CD14-positive monocyte (primary cell): ENCODE data around the gene APOE. TPM values are rescaled to one million over a fixed set of nuclear protein-coding genes. Genes with fewer than 3 reads are reported as not detected.

Experiments
- DNase-seq, 3 donors: peaks; one replicate each; pipeline ENCODE4 v3.0.0-alpha.2; 2011 to 2022
- H2AFZ ChIP-seq: 2 replicates; pipeline ENCODE4 v1.6.0; 2012; ENCODE audit warnings: mild to moderate bottlenecking, low read depth, low read length, inconsistent platforms; ENCODE audit not compliant: insufficient read depth, poor library complexity, severe bottlenecking
- H3K27ac ChIP-seq, 2 donors: 1 replicate in 1 of 2; 2 replicates in 1 of 2; pipeline ENCODE4 v1.5.1; 2012 to 2013; ENCODE audit warnings: low read length in 2 of 2, control low read depth in 1 of 2, inconsistent platforms in 1 of 2, low read depth in 1 of 2, mild to moderate bottlenecking in 1 of 2
- H3K27me3 ChIP-seq, 2 donors: one replicate each; pipeline versions ENCODE4 v1.6.0 to v1.6.1; 2011 to 2013; ENCODE audit warnings: low read length in 2 of 2; ENCODE audit not compliant: control insufficient read depth in 2 of 2, insufficient read depth in 2 of 2
- H3K36me3 ChIP-seq, 2 donors: replicated peaks in 1 of 2; 1 replicate in 1 of 2; 2 replicates in 1 of 2; pipeline versions ENCODE4 v1.5.1 to v1.6.1; 2012 to 2013; ENCODE audit warnings: low read length in 2 of 2, control low read depth in 1 of 2, inconsistent platforms in 1 of 2, mild to moderate bottlenecking in 1 of 2; ENCODE audit not compliant: insufficient read depth in 2 of 2, control insufficient read depth in 1 of 2
- H3K4me1 ChIP-seq, 2 donors: 1 replicate in 1 of 2; 2 replicates in 1 of 2; pipeline versions ENCODE4 v1.5.1 to v1.6.1; 2012 to 2013; ENCODE audit warnings: low read length in 2 of 2, control low read depth in 1 of 2, inconsistent platforms in 1 of 2, mild to moderate bottlenecking in 1 of 2, moderate library complexity in 1 of 2; ENCODE audit not compliant: insufficient read depth in 2 of 2, control insufficient read depth in 1 of 2
- H3K4me2 ChIP-seq: replicated peaks from 2 replicates; pipeline ENCODE3; 2012; ENCODE audit warnings: low read length, moderate library complexity, mild to moderate bottlenecking; ENCODE audit not compliant: poor library complexity, severe bottlenecking; ENCODE audit errors: extremely low read depth
- H3K4me3 ChIP-seq, 3 experiments: fragments of 200-600 bp in 1 of 3; sonication (generic) in 1 of 3; replicated peaks in 1 of 3; 1 replicate in 2 of 3; 2 replicates in 1 of 3; pipeline ENCODE4 v1.5.1; 2011 to 2013; ENCODE audit warnings: low read length in 3 of 3, mild to moderate bottlenecking in 3 of 3, control low read depth in 2 of 3, low read depth in 2 of 3, inconsistent platforms in 1 of 3, moderate library complexity in 1 of 3
- H3K79me2 ChIP-seq: 2 replicates; pipeline ENCODE4 v1.6.0; 2012; ENCODE audit warnings: mild to moderate bottlenecking, control low read depth, inconsistent platforms, low read length, moderate library complexity; ENCODE audit not compliant: insufficient read depth
- H3K9ac ChIP-seq: 2 replicates; pipeline ENCODE4 v1.6.0; 2017; ENCODE audit warnings: low read length, mild to moderate bottlenecking; ENCODE audit not compliant: insufficient read depth, poor library complexity, severe bottlenecking
- H3K9me3 ChIP-seq, 2 donors: replicated peaks in 1 of 2; 1 replicate in 1 of 2; 2 replicates in 1 of 2; pipeline versions ENCODE4 v1.5.1 to v1.6.1; 2012 to 2013; ENCODE audit warnings: low read length in 2 of 2, control low read depth in 1 of 2; ENCODE audit not compliant: control insufficient read depth in 1 of 2, insufficient read depth in 1 of 2
- H4K20me1 ChIP-seq: 2 replicates; pipeline ENCODE4 v1.6.0; 2012; ENCODE audit warnings: mild to moderate bottlenecking, low read length, control low read depth, moderate library complexity; ENCODE audit not compliant: insufficient read depth
- H3K27ac Mint-ChIP-seq, 7 donors: one replicate each; pipeline ENCODE4 v1.8.0; 2020; ENCODE audit warnings: mild to moderate bottlenecking in 7 of 7, mixed read lengths in 7 of 7, moderate library complexity in 6 of 7, inconsistent platforms in 2 of 7
- H3K27me3 Mint-ChIP-seq, 3 donors: one replicate each; pipeline ENCODE4 v1.8.0; 2021 to 2022; ENCODE audit warnings: low read depth in 3 of 3, mild to moderate bottlenecking in 3 of 3, mixed read lengths in 3 of 3, moderate library complexity in 3 of 3, inconsistent platforms in 1 of 3
- H3K36me3 Mint-ChIP-seq, 2 donors: one replicate each; pipeline ENCODE4 v1.8.0; 2020; ENCODE audit warnings: mixed read lengths in 2 of 2, inconsistent platforms in 1 of 2, mild to moderate bottlenecking in 1 of 2
- H3K4me1 Mint-ChIP-seq: one replicate; pipeline ENCODE4 v1.8.0; 2020; ENCODE audit warnings: mild to moderate bottlenecking, mixed read lengths
- H3K4me3 Mint-ChIP-seq, 2 donors: one replicate each; pipeline ENCODE4 v1.8.0; 2020; ENCODE audit warnings: mild to moderate bottlenecking in 2 of 2, mixed read lengths in 2 of 2, moderate library complexity in 1 of 2
- H3K9me3 Mint-ChIP-seq, 7 donors: one replicate each; pipeline ENCODE4 v1.8.0; 2020 to 2022; ENCODE audit warnings: mixed read lengths in 7 of 7, mild to moderate bottlenecking in 6 of 7, moderate library complexity in 6 of 7, inconsistent platforms in 2 of 7
- CTCF ChIP-seq: fragments of 200-600 bp; IDR thresholded peaks from one replicate; pipeline ENCODE4 v1.8.0; 2022; ENCODE audit warnings: antibody characterized with exemption, mild to moderate bottlenecking
- WGBS: methylation state at CpG from one replicate; pipeline ENCODE4 v1.1.5; 2013; ENCODE audit warnings: missing lambda C conversion rate; ENCODE audit not compliant: insufficient coverage; 5-methylcytosine and 5-hydroxymethylcytosine counted together
- intact Hi-C, 2 donors: fragments of 100-400 bp; cut with micrococcal nuclease; formaldehyde crosslinking; loops; one replicate each; pipeline versions ENCODE4 v1.15.0 to v1.15.1; 2023
- polyA plus RNA-seq, 3 donors: library from polyadenylated mRNA; depleted of rRNA in 1 of 3; unstranded in 2 of 3; stranded (reverse) in 1 of 3; fragments of 300-500 nt in 2 of 3; fragments of >200 nt in 1 of 3; fragmentation: Illumina TruSeq in 2 of 3; gene quantifications; 1 replicate in 2 of 3; 2 replicates in 1 of 3; pipeline ENCODE4 v1.2.3, GENCODE V29; 2012 to 2021

Gene APOE
- polyA plus RNA-seq, 3 donors, result 0.30 to 1.0 TPM; not detected in 1

DNA sequence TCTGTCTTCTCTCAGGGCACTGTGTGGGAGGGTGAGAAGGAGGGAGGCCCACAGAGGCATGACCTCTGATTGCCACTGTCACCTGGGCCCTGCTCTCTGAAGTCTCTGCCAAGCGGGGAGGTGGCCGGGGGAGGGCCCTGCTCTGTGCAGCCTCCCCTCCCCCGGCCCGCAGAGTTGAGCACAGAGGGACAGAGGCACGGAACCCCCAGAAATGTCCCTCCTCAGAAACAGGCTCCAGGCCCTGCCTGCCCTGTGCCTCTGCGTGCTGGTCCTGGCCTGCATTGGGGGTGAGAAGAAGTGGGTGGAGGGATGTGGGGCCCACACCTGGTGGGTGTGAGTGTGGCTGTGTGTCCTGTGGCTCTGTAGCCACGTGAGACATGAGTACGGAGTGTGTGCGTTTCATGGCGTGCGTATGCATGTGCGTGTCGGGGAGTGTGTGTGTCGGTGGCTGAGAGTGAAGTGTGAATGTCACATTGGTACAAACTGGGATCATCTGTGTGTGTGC, 36.5 kb downstream of the APOE start, which contains the start of gene APOC4:
APOC4 (plus strand) TSS at position 171 of the 505 bp plus-strand sequence; CDS start at position 212, 41 bp downstream.
- H2AFZ ChIP-seq, result no peak within 1 kb of the TSS
- H3K79me2 ChIP-seq, result no peaks in the 10 kb centered on the region
- no peaks in the 10 kb centered on the region for H4K20me1 ChIP-seq
- H3K9ac ChIP-seq, result no peak within 1 kb of the TSS
- no peak within 1 kb of the TSS for H3K4me2 ChIP-seq
- H3K27me3 ChIP-seq, result no peaks in the 10 kb centered on the region
- H3K4me3 ChIP-seq, result no peak within 1 kb of the TSS
- intact Hi-C loops, result no loop called here
- 94% methylated on average over 9 of the region's 14 CpGs for WGBS
- Mint-ChIP-seq H3K27me3 (peaks cover 3 to 7% (median 5%) of the 10 kb centered on the region in 3 donors), H3K27ac (peak within 1 kb of the TSS in 1 of 7 donors; percentile 4), H3K36me3 (peaks cover 0 to 2% of the 10 kb centered on the region in 2 donors), H3K4me1 (peaks cover 19% of the 10 kb centered on the region), H3K4me3 (no peak within 1 kb of the TSS), H3K9me3 (no peaks in the 10 kb centered on the region)
- H3K9me3 ChIP-seq, result no peaks in the 10 kb centered on the region
- H3K4me1 ChIP-seq, result peaks cover 9 to 15% of the 10 kb centered on the region in 2 donors
- no peaks in the 10 kb centered on the region for H3K36me3 ChIP-seq
- no peak within 1 kb of the TSS for H3K27ac ChIP-seq
- no peak for DNase-seq
- TF ChIP-seq CTCF, result no peak

DNA sequence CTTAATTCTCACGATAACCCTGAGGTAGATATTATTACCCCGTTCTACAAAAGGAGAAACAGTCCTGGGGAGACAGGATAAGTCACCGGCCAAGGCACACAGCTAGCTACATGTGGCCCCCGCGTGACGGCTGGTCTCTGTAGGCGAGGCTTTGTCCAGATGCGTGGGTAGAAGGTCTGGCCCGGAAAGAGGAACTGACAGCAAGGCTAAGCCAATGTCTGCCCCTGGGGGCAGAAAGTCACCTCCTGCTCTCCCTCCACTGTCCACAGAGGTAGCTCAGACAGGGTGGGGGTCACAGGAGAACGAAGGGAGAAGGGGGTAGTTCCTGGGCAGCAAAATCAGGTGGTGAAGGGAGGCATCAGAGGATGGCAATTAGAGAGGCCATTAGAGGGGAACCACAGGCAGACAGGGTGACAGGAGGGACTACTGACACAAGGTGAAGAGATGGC, 38.2 kb downstream of the APOE start:
- Mint-ChIP-seq H3K9me3 (no peaks in the 10 kb centered on the region), H3K4me3 (peak overlapping the region in 1 of 2 donors; percentile 57), H3K4me1 (peaks cover 20% of the 10 kb centered on the region), H3K36me3 (peaks cover 3 to 7% of the 10 kb centered on the region in 2 donors), H3K27ac (peak overlapping the region in 6 of 7 donors; percentile 58 to 91 (median 81)), H3K27me3 (peaks cover 3 to 4% (median 3%) of the 10 kb centered on the region in 3 donors)
- intact Hi-C loops, result no loop called here
- Histone ChIP-seq H3K79me2 (no peaks in the 10 kb centered on the region), H3K4me3 (no peak overlapping the region), H3K27me3 (no peaks in the 10 kb centered on the region), H3K27ac (no peak overlapping the region), H3K4me1 (peaks cover 9 to 15% of the 10 kb centered on the region in 2 donors), H2AFZ (peak overlapping the region; percentile 72), H3K9me3 (no peaks in the 10 kb centered on the region), H4K20me1 (no peaks in the 10 kb centered on the region), H3K36me3 (no peaks in the 10 kb centered on the region), H3K4me2 (no peak overlapping the region), H3K9ac (no peak overlapping the region)
- peak; percentile 57 to 82 (median 65) for DNase-seq
- WGBS, result 0% methylated on average over 5 of the region's 10 CpGs
- peak; percentile 13 for TF ChIP-seq CTCF
